ENCODE results near the gene MEIS1.

Gene MEIS1

DNA sequence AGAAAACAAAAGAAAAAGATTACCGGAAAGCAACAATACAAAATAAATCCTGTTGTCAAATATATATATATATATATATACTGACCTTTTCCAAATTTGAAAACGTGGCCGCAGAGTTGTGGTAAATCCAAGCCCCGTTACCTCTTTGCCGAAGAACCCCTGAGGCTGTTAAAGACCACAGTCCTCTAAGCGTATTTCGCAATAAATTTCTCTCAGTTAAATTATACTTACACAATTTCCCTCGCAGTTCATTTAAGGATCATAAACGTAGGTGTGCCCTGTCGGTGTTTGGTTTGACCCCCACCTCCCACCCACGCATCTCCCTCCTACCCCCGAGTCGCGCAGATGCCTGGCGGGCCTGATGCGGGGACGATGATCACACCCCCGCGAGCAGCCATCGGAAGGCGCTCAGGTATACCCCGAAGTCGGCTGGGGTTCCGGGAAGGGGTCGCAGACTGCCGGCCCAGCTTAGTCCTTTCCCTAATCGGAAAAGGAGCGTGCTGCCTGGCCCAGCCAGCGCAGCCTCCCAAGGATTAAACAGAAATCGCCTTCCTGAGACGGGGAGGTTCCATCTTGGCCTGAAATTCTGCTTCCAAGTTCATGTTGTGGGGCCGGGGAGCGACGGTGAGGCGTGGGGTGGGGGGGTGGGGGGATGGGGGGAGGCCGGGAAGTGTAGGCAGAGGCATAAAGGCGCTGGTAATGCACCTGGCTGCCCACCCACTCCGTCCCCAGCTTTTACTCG, 2.9 kb upstream of the MEIS1 start:
- no peak for DNase-seq (ENCODE audit: low read depth)

DNA sequence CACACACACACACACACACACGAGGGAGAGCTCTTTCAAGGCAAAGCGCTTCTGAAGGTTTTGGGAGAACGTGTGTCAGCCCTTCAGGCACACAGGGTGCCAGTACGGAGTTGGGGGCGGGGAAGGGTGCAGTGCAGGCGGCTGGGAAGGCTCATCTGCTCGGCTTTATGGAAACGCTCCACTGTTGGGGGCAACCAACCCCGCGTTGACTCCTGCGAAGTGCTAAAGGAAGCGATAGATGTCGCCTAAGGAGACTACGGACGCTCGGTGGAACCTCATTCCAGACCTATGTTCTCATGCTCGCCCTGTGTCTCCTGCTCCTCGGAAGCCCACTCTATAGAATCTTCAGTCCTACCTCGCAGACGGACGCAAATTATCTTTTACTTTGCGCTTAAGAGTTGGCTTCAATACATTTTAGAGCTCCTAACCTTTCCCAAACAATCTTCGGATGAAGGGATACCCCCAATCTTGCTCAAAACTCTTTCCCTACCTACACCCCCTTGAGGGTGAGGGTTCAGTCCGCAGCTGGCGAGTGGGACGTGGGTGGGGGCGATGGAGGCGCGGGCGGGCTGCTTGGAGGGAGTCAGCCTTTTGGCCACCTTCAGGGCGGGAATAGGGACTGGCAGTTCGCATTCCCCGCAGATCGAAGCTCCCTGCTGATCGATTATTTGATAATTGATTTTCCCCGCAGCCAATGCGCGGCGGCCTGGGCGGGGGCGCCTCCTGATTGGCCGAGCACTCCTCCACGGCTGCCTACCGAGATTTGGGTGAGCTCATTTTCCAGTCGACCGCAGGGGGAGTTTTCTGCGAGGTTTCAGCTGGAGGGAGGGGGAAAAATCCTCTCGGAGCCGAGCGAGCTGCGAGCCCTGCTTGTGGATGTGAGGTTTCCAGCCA, 1.9 kb upstream of the MEIS1 start:
- no peak for DNase-seq (ENCODE audit: low read depth)

DNA sequence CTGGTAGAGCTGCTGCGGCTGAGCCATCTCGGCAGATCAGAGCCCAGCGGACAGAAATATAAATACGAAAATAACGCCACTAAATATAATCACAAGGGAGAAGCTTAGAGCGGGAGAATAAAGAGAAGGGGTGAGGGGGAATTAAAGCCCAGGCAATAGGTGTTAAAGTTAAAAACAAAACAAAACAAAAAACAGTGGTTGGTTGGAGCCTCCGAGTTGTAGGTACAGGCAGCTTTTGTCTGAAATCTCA, 1.3 kb upstream of the MEIS1 start:
- no peak for DNase-seq (ENCODE audit: low read depth)

DNA sequence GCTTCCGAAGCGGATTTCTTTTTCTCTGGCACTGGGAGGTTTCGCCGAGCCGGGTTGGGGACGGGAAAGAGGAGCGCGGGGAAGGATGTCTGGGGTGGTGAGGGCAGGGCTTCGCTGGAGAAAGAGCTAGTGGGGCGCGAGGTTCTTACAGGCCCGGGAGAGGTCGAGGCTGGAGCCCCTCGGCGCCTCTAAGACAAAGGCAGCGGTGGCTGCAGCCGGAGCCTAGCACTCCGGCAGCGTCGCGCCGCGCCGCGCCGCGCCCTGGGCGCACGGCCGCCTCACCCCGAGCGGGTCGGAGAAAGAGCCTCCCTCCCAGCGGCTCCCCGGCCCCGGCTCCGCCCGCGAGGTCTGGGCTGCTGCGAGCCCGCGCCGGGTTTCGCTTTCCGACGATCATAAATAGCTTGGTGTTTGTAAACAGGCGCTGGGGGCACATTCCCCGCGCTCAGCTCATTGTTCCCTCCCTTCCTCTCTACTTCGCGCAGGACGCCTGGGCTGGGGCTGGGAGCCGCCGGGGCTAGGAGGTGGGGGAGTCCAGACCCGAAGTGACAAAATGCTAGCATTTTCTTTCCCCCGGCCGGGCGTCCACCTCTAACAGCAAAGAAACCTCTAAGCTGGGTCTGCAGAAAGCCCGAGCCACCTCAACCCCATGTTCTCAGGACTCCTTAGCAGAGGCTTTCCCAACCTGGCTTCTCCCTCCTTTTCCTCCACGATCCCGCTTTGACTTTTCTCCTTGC, 813 bp upstream of the MEIS1 start:
- no peak for DNase-seq (ENCODE audit: low read depth)

DNA sequence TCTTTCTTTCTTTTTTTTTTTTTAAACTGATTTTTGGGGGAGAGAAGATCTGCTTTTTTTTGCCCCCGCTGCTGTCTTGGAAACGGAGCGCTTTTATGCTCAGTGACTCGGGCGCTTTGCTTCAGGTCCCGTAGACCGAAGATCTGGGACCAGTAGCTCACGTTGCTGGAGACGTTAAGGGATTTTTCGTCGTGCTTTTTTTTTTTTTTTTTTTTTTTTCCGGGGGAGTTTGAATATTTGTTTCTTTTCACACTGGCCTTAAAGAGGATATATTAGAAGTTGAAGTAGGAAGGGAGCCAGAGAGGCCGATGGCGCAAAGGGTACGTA, 587 bp downstream of the MEIS1 start:
- no peak for DNase-seq (ENCODE audit: low read depth)

DNA sequence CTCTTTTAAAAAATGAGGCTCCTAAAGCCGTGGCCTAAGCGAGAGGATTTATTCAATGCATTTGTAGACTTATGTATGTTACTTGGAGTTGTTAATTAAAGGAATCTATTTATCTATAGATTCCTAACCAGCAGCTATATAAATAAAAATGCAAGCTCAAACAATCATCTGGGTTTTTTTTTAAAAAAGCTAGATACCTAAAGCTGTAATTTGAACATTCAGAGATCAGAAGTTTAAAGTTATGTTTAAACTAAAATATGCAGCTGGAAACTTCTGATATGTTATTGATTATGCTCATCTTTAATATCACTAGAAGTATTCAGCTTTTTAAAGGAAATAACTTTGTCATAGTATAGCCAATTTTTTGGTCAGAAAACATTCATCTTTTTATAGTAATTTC, 1.0 kb downstream of the MEIS1 start:
- DNase-seq (ENCODE audit: low read depth): no peak

DNA sequence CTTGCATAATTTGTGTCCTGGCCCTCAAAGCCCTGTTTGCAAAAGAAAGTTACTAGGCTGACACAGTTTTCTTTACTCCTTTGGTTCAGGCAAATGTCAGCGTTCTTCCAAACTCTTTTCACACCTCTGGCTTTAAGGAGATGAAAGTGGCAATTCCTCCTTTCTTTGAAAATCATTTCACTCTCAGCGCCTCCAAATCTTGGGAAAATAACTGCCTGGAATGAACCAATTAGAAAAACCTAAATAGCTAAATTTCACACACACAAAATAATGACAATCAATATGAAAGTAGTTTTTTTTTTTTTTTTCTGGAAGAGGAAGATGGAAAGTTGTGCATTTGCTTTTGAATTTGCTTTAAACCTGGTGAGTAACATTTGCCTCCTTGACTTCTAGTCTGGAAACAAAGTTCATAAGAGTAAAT, 1.7 kb downstream of the MEIS1 start:
- DNase-seq (ENCODE audit: low read depth): no peak

DNA sequence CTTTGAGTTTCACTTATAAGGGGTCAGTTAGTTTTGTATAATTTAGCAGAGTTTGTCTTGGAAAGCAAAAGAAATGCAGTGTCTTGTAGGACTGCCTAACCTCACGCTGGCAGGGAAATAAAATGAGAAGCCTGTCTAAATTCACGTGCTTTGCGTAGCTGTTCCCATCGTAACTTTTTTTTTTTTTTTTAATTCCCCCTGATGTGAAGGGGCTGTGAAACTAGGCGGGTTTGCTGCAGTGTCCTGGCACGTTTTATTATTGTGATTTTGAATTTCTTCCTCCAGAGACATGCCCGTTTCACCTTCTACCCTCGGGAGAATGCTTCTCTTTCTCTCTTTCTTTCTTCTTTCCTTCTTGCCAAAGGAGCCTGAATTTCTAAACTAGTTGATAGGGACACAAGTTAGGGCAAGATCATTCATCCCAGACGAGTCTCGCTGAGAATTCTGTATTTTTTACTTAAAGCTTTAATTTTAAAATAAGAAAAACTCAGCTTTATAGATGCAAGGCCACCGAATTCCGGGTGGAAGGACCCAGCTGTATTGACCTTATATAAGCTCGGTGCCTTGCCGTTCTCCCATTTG, 2.3 kb downstream of the MEIS1 start:
- no peak for DNase-seq (ENCODE audit: low read depth)

DNA sequence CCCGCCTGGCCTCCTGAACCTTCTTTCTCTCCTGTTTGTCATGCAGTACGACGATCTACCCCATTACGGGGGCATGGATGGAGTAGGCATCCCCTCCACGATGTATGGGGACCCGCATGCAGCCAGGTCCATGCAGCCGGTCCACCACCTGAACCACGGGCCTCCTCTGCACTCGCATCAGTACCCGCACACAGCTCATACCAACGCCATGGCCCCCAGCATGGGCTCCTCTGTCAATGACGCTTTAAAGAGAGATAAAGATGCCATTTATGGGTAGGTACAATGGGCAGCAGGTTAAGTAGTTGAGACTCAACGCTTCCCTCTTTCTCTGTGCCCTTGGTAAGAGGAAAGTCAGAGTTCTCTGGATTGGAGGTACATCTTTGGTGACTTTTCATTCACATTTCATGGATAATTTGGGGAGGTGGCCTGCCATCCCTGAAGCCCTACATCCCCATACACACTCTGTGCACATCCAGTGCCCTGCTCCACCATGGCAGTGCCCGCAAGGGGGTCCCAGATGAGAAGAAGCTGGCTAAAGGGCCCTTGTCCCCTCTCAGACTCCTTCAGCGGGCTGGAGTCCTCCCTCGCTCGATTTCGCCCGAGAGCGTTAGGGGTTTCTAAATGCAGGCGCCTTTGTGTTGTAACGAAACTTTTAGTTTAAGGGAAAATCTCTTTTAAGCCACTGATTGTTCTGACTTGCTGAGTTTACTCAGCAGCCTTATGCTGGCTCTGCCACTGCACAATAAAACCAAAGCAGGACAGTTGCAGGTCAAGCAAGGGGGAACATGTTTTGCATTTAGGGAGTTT, 3.0 kb downstream of the MEIS1 start:
- no peak for DNase-seq (ENCODE audit: low read depth)

GRCh38 chr2:66438498-66438833, 3.5 kb downstream of the MEIS1 start:
- DNase-seq (ENCODE audit: low read depth): no peak

DNA sequence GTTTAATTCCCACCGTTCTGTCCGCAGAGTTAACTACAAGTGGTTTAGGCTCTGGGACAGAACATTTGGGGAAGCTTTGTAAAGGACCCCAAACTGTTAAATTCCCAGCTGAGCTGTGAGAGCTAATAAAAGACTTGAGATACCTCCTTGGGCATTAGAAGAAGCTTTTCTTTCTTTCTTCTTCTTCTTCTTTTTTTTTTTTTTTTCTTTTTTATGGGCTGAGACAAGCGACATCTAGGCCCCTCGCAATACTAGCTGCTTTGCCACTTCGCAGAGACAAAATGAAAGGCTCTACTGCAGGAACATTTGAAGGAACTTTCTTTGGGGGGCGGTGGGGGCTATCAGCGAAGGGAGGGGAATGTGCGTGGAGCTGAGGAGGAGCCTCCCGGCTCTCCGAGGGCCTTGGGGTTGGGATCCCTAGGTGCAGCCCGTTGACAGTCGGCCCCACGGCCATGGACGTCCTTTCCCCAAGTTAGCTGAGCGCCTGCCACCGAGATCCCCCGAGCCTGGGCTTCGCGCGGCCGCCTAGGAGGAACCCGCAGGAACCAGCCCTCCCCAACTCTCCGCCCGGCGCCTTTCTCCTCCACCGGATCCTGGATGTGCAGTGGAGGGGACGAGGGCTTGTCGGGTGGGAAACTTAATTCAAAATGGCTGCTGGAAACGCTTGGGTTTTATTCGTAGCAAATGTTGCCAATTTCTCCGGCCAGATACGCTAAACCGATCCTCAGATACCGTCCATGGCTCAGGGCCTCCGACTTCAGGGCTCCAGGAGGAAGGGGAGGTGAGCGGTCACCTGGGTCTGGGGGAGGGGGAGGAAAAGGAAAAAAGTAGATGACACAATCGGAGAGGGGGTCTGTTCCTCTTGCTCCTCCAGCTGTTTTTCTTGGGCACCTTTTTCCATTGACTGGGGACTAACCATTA, 4.2 kb downstream of the MEIS1 start:
- DNase-seq (ENCODE audit: low read depth): no peak

DNA sequence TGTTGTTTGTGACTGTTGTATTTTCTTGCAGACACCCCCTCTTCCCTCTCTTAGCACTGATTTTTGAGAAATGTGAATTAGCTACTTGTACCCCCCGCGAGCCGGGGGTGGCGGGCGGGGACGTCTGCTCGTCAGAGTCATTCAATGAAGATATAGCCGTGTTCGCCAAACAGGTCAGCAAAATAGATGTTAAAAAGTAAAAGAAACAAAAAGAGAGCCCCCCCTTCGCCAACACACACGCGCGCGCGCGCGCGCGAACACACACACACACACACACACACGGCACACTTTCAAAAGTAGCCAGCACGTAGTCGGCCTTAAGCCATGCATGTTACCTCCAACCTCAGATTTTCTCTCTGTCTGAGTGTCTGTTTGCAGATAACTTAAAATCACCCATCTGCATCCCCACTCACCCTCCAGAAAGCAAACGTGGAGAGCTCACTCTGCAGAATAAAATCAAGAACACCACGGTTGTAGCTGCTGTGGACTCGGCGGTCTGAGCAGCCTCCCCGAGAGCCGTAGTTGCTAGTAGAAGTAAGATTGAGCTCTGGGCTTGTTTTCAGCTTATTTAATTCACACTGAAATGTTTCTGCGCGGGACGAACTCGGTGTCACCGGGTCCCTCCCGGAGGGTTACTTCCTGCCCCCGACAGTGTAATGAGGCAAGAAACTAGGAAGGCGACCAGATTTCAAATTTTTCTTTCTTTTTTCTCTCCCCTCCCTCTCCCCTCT, 5.1 kb downstream of the MEIS1 start:
- DNase-seq (ENCODE audit: low read depth): no peak

GRCh38 chr2:66440708-66441497, 6.0 kb downstream of the MEIS1 start:
- no peak for DNase-seq (ENCODE audit: low read depth)

GRCh38 chr2:66441581-66442320, 6.8 kb downstream of the MEIS1 start:
- DNase-seq (ENCODE audit: low read depth): no peak

DNA sequence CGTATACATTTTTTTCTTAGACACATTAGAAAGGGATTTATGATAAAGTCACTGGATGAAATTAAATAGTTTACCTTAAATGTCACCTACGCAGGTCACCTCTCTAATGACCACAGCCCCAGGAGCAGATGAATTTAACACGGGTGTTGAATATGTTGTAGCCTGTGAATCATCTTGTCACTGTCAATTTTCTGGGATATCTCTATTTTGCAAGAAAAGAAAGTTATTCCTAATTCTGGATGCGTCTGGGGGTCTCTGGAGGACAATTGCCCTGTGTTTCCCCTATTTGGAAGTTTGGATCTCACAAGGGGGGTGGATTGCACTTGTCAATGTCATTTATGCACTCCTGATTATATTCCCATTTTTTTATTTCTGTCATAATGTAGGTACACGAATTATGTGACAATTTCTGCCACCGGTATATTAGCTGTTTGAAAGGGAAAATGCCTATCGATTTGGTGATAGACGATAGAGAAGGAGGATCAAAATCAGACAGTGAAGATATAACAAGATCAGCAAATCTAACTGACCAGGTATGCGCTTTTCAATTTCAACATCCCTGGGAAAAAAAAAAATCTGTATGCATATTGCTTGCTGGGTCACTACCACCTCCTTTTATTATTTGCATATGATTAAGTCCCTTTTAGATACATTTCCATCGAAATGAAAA, 7.7 kb downstream of the MEIS1 start:
- no peak for DNase-seq (ENCODE audit: low read depth)

- DNase-seq (ENCODE audit: low read depth): no peak
These were observed 8.5 kb downstream of the MEIS1 start for GRCh38 chr2:66443186-66443978.

Measured in stimulated activated CD8-positive, alpha-beta memory T cell treated with anti-CD3 and anti-CD28 coated beads, Interleukin-7, amount 100 ng/mL, for 24 hours (primary cell).